ENCODE results near the gene TIMM17A.

DNA sequence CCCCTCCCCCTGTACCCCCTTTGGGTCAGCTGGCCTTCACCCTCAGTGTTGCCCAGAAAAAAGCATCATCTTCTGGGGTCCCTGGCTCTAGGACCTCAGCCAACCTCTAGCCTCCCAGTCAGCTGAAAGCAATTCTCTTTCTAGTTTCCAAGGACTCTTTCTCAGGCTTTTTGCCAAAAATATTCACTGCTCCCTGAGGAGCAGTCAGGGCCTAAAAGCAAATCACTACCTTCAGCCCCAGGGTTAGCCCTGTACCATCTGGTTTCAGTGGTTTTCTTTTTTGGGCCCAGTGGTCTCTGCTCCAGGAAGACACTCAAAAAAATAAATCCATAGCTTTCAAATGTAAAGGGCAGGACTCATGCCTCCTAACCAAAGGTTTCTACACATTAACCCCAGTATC is 5.8 kb upstream of the TIMM17A start:
- TF ChIP-seq, protein P1, sequence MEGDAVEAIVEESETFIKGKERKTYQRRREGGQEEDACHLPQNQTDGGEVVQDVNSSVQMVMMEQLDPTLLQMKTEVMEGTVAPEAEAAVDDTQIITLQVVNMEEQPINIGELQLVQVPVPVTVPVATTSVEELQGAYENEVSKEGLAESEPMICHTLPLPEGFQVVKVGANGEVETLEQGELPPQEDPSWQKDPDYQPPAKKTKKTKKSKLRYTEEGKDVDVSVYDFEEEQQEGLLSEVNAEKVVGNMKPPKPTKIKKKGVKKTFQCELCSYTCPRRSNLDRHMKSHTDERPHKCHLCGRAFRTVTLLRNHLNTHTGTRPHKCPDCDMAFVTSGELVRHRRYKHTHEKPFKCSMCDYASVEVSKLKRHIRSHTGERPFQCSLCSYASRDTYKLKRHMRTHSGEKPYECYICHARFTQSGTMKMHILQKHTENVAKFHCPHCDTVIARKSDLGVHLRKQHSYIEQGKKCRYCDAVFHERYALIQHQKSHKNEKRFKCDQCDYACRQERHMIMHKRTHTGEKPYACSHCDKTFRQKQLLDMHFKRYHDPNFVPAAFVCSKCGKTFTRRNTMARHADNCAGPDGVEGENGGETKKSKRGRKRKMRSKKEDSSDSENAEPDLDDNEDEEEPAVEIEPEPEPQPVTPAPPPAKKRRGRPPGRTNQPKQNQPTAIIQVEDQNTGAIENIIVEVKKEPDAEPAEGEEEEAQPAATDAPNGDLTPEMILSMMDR (IDR thresholded peaks at IDR 0.05): no peak
- no peak for TF ChIP-seq POLR2A (IDR thresholded peaks at IDR 0.05)
